ENCODE results near the gene TEAD1.

- no peak for TF ChIP-seq CTCF (IDR thresholded peaks at IDR 0.05)
- no peak for TF ChIP-seq POLR2A (IDR thresholded peaks at IDR 0.05)
Measured at GRCh38 chr11:12626616-12627015, 47.6 kb upstream of the TEAD1 start.
